BJ (cell line): Measurements from ENCODE around the gene SELENOO. TPM values are rescaled to one million over a fixed set of nuclear protein-coding genes. Genes with fewer than 3 reads are reported as not detected.

Experiments
- CTCF ChIA-PET: fragments of 350-600 bp; formaldehyde crosslinking; extraction: SDS; loops from one replicate; lab custom pipeline; 2021; ENCODE audit warnings: antibody characterized with exemption, inconsistent platforms; lab: Yijun Ruan, JAX
- POLR2A ChIA-PET: fragments of 300-600 bp; sonication (Branson Sonifier 250); formaldehyde crosslinking; extraction: SDS; loops from one replicate; lab custom pipeline; 2021; ENCODE audit warnings: antibody characterized with exemption; lab: Charles Lee
- DNase-seq: peaks from one replicate; pipeline ENCODE4 v3.0.0-alpha.2; 2011; ENCODE audit warnings: low read depth
- H3K27me3 ChIP-seq: 2 replicates; pipeline ENCODE4 v1.6.0; 2011; ENCODE audit warnings: low read length; ENCODE audit not compliant: control insufficient read depth, insufficient read depth
- H3K36me3 ChIP-seq: 2 replicates; pipeline ENCODE4 v1.5.1; 2011; ENCODE audit warnings: low read length; ENCODE audit not compliant: control insufficient read depth, insufficient read depth
- H3K4me3 ChIP-seq: 2 replicates; pipeline ENCODE4 v1.5.1; 2011; ENCODE audit warnings: low read depth, mild to moderate bottlenecking, control low read depth, low read length
- polyA plus RNA-seq: library from polyadenylated mRNA; depleted of rRNA; stranded (reverse); fragments of >200 nt; gene quantifications from 2 replicates; pipeline ENCODE4 v1.2.3, GENCODE V29; 2011
- TF ChIP-seq, protein P1 (sequence below): IDR thresholded peaks from 2 replicates; pipeline ENCODE4 v1.5.1; 2011; ENCODE audit warnings: low read depth, mild to moderate bottlenecking, control low read depth, inconsistent platforms, low read length, moderate library complexity; ENCODE audit not compliant: insufficient read depth

SELENOO gene
- polyA plus RNA-seq, 1 experiment = 16.7 TPM

DNA sequence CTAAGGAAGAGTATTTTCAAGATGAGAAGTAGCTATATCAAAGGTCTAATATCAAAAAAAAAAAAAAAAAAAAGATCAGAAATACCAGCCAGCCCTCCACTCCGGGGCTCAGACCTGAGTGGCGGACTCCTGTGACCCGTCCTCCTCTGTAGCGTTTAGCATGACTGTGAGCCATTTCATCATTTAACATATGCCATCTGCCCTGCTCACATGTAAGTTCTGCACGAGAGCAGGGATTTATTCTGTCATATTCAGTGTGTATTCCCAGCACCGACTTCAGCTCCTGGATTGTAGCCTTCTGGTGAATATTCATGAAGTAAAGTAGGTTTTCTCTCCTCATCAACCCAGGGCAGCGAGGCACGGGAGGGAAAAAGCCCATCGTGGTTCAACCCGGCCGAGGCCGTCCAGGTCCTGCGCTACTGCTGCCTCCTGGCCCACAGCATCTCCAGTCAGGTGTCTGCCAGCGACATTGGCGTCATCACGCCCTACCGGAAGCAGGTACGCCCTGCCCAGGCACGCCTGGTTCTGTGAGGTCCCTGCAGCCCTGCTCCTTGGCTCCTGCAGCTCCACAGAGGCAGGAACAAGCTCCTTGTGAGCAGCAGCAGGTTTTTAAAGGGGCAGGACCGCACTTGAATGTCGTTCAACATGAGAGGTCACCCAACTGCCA, 43.0 kb upstream of the SELENOO start:
- POLR2A ChIA-PET = interaction anchor here (0.6 kb wide), 1 partner anchor 44 kb away, joined by 3 read pairs; no protein-coding TSS in a partner anchor
- no peak for DNase-seq
- CTCF ChIA-PET = interaction anchor here (1.7 kb wide), 1 partner anchor 9 kb away, joined by 8 read pairs; no protein-coding TSS in a partner anchor
- TF ChIP-seq, protein P1, sequence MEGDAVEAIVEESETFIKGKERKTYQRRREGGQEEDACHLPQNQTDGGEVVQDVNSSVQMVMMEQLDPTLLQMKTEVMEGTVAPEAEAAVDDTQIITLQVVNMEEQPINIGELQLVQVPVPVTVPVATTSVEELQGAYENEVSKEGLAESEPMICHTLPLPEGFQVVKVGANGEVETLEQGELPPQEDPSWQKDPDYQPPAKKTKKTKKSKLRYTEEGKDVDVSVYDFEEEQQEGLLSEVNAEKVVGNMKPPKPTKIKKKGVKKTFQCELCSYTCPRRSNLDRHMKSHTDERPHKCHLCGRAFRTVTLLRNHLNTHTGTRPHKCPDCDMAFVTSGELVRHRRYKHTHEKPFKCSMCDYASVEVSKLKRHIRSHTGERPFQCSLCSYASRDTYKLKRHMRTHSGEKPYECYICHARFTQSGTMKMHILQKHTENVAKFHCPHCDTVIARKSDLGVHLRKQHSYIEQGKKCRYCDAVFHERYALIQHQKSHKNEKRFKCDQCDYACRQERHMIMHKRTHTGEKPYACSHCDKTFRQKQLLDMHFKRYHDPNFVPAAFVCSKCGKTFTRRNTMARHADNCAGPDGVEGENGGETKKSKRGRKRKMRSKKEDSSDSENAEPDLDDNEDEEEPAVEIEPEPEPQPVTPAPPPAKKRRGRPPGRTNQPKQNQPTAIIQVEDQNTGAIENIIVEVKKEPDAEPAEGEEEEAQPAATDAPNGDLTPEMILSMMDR = no peak
- Histone ChIP-seq H3K4me3 (no peak overlapping the region), H3K36me3 (peaks cover 6% of the 10 kb centered on the region), H3K27me3 (no peaks in the 10 kb centered on the region)

DNA sequence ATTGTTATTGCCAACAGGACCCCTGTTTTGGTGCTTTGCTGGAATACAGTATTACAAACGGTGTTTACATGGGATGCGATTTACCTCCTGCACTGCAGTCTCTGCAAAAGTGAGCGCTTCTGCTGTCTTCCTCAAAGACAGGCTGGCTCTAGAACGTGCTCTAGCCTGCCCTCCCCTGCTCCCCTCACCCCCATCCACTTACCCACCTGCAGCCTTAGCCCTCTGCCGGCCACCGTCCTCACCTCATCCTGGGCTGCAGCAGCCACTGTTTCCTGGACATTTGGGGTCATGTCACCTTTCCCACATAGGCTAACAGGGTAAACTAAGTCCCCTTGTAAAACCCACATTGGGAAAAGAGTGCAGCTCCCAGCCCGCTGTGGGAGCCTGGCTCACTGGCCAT, 39.9 kb upstream of the SELENOO start:
- Histone ChIP-seq H3K27me3 (no peaks in the 10 kb centered on the region), H3K4me3 (no peak overlapping the region), H3K36me3 (peaks cover 7% of the 10 kb centered on the region)
- ChIA-PET CTCF (no interaction called here), POLR2A (no interaction called here)
- no peak for DNase-seq
- TF ChIP-seq, protein P1 = no peak

DNA sequence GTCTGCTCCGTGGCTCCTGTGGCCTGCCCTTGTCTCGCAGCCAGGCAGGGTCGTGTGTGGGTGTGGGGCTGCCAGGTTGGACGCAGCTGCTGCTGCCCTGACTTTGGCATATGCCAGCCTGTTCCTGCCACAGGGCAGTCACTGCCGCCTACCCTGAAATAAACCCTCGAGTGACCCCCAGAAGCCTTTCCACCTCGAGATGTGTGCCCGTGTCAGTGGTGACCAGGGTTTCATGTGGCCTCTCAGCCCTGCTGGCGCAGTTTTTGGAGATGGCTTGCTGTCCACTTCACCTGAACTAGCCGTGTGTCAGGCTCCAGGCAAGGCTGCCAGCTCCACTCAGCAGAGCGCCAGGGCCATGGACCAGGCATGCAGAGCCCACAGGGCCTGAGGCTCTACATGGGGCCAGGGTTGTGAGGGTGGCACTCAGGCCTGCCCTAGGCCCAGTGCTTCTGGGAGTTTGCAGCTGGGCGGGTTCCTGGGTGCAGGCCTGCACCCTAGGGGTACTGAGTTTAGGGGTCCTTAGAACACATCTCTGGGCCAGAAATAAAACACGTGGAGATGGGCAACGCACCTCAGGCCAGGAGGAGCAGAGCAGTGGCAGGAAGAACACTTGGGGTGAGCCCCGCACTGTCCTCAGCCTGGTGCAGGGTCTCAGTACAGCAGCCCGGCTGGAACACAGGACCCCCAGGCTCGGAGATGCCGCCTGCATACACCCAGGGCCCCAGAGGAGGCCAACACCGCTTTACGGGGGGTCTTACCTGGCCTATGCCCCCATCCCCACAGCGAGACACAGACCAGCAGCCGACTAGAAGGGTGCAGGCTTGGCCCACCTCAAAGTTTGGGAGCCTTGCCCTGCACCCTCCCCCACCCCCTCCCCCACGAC, 39.1 kb upstream of the SELENOO start:
- TF ChIP-seq, protein P1 = no peak
- ChIA-PET POLR2A (no interaction called here), CTCF (no interaction called here)
- no peak for DNase-seq
- H3K36me3 ChIP-seq = peaks cover 7% of the 10 kb centered on the region
- H3K27me3 ChIP-seq = no peaks in the 10 kb centered on the region
- H3K4me3 ChIP-seq = no peak overlapping the region

DNA sequence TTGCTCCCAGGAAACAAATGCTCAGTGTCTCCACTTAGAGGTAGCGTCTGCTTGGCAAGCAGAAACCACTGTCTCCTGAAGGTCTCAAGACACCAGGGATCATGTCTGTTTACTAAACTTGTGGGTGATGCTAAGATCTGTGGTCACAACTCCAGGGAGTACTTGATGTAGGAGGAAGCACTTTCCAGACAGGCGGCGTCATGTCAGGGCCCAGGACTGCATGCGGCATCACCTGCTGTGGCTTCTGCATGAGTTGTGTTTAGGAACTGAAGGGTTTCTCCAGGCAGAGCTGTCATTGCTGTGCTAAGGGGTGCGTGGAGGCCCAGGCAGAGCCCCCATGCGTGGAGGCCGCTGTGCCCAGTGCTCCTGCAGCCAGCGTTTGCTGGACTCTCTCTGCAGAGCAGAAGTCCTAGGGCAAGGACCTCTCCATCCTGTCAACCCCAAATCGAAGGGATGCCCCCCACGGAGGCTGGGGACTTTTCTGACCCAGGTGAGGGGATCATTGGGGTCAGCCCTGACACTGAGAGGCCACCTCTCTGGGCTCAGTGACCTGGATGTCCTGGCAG, 38.3 kb upstream of the SELENOO start:
- Histone ChIP-seq H3K36me3 (peaks cover 7% of the 10 kb centered on the region), H3K4me3 (no peak overlapping the region), H3K27me3 (no peaks in the 10 kb centered on the region)
- no peak for DNase-seq
- ChIA-PET POLR2A (no interaction called here), CTCF (no interaction called here)
- TF ChIP-seq, protein P1 = no peak

DNA sequence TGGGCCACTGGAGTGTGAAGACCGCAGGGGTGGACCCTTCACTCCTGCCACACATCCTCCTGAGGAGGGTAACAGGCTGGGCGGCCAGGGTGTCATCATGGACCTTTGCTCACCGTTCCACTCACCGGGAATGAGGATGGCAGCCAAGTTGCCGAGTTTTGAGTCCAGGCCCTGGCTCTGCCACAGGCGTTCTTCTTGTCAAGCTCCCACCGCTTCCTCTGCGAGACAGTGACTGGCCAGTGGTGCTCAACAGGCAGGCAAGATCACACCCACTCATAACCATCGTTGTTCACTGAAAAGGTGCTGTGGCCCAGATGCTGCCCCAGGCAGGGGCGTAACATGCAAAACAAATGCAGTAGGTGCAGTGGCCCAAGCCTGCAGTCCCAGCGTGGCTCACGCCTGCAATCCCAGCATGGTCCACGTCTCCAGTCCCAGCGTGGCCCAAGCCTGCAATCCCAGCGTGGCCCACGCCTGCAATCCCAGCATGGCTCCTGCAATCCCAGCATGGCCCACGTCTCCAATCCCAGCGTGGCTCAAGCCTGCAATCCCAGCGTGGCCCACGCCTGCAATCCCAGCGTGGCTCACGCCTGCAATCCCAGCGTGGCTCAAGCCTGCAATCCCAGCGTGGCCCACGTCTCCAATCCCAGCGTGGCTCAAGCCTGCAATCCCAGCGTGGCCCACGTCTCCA, 35.2 kb upstream of the SELENOO start:
- no peak overlapping the region for H3K4me3 ChIP-seq
- peaks cover 1% of the 10 kb centered on the region; the same call in 1 of the 2 replicates for H3K36me3 ChIP-seq
- ChIA-PET CTCF (no interaction called here), POLR2A (no interaction called here)
- TF ChIP-seq, protein P1 = no peak
- no peak for DNase-seq
- H3K27me3 ChIP-seq = no peaks in the 10 kb centered on the region
